NCI-H1417 treated with DMSO at 0.1 percent for 48 hours (cell line): ENCODE measurements around the gene TBCEL.
A peak's percentile ranks its signal among the peaks of the same experiment; 100 is the strongest.
"Not testable (repeated sequence)": the region's sequence is repeated elsewhere in the genome, so short reads cannot be mapped to it uniquely, and the experiment has no call there.

Experiments used
- DNase-seq: peaks from one replicate; lab custom pipeline; 2025; lab: John Stamatoyannopoulos, UW

Gene TBCEL

GRCh38 chr11:121106812-121107211 lies 82.9 kb downstream of the TBCEL start:
- peak; percentile 21 for DNase-seq

GRCh38 chr11:121108413-121108812 lies 84.5 kb downstream of the TBCEL start:
- DNase-seq, result no peak

- DNase-seq, result no peak
Observed at GRCh38 chr11:121109471-121109870, 85.6 kb downstream of the TBCEL start.

- DNase-seq, result no peak
Observed at GRCh38 chr11:121109916-121110586, 86.1 kb downstream of the TBCEL start.

DNA sequence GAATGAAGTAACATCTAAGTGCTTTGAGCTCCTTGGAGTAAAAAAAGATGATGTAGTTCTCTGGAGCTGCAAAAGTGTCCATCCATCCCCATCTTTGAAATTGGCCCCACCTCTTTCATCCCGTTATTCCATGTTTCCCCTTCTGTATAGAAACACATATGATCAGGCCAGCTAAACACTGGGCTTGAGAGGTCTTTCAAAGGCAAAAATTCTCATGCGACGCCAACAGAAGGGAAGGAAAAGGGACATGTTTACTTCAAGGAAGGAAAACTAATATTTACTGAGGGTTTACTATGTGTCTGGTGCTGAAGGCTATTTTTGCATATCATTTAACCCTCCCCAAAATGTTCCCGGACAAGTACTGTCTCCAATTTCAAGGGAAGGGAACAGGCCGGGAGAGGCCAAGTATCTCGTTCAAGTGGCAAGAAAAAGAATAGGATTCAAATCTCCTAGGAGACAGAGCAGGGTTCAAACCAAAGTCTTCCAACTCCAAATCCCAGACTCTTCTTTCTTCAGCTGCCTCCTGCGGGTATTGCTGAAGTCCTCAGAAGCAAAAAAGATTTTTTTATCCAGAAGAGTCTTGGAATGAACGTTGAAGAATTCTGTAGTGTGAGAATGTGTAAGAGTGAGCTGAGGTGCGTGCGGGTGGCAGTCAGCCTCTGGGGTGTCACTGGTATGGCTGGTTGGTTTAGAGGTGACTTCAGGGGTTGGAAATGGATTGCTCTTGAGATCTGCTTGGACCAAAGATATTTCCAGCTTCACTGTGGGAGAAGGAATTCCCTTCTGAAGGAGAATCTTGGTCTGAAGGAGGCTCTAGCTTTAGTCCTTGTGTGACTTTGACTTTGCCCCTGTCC lies 87.2 kb downstream of the TBCEL start:
- no peak for DNase-seq

- peak; percentile 55 for DNase-seq
Observed at GRCh38 chr11:121112498-121113455, 88.9 kb downstream of the TBCEL start.

GRCh38 chr11:121113611-121114010 lies 89.7 kb downstream of the TBCEL start:
- no peak for DNase-seq

DNA sequence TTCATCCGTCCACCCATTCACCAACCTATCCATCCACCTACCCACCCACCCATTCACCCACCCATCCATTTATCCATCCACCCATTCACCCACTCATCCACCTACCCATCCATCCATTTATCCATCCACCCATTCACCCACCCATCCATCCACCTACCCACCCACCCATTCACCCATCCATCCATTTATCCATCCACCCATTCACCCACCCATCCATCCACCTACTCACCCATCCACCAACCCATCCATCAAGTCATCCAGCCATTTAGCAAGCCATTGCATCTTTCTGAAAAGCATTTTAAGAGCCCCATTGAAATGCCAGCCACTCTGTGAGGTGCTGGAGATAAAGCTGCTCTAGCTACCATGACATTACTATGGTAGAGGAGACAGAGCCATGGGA lies 91.1 kb downstream of the TBCEL start:
- not testable (repeated sequence) for DNase-seq

DNA sequence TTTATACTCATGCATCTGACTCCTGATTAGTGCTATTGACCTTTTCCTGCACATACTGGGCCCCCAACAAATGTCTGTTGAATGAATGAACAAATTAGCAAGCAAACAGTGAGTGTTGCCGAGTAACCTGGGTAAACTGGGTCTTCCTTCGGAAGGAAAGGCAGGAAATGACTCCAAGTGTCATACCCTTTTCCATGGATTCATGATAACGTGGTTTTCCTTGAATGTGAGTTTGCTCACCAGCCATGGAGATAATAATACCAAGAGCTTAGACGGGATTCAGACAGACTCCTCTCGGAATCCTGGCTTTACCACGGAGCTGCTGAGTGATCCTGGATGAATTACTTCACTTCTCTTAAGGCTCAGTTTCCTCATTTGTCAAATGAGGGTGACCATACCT lies 93.9 kb downstream of the TBCEL start:
- no peak for DNase-seq

DNA sequence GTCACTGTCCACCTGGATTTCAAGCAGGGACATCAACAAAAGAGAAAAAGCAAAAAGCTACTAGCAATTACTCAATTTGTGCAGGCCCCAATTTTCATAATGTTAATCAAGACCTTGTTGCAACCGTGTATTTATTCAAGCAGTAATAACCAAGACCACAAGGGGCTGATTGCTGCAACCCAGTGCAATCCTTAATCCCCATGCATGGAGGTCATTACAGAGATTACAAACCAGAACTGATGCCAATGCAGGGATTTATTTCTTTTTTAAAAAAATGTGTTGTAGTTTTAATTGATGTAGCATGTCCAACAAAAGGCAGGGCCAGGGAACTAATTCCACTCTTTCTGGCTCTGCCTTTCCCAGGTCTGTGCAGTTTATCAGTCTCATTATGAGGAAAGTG lies 95.5 kb downstream of the TBCEL start:
- DNase-seq, result no peak

DNA sequence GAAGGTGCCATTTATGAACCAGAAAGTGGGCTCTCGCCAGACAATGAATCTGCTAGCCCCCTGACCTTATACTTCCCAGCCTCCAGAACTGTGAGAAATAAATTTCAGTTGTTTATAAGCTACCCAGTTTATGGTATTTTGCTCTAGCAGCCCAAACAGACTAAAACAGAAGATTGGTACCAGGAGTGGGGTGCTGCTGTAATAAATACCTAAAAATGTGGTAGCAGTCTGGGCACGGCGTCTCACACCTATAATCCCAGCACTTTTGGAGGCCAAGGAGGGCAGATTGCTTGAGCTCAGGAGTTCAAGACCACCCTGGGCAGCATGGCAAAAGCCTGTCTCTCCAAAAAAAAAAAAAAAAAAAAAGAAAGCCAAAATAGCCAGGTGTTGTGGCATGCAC lies 98.4 kb downstream of the TBCEL start:
- DNase-seq, result no peak

DNA sequence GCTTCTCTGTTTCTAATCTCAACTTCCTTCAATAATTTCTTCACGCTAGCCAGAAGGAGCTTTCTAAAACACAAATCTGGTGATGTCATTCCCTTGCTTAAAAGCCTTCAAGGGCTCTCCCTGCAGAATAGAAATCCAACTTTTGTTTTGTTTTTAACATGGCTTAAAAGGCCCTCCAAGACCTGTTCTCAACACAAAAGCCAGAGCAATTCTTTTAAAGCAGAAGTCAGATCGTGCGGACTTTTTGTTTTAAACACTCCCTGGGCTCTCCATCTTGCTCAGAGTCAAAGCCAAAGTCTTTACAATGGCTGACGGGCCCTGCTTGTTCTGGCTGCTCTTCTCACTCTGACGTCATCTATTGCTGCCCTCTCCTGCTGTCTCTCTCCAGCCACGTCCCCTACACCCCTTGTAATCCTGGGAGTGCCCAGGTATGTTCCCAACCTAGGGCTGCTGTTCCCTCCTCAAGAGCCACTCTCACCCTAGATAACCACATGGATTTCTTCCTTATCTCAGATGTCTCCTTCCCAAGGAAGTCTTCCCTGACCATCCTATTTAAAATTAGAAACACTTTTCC lies 99.7 kb downstream of the TBCEL start:
- no peak for DNase-seq

DNA sequence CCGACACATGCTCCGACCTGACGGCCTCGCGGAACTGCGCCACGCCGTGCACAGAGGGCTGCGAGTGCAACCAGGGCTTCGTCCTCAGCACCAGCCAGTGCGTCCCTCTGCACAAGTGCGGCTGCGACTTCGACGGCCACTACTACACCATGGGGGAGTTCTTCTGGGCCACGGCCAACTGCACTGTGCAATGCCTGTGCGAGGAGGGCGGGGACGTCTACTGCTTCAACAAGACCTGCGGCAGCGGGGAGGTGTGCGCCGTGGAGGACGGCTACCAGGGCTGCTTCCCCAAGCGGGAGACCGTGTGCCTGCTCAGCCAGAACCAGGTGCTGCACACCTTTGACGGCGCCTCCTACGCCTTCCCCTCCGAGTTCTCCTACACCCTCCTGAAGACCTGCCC lies 103.9 kb downstream of the TBCEL start:
- no peak for DNase-seq

- DNase-seq, result no peak
Observed at GRCh38 chr11:121129362-121130340, 105.7 kb downstream of the TBCEL start.

GRCh38 chr11:121131656-121132055 lies 107.8 kb downstream of the TBCEL start:
- DNase-seq, result no peak

DNA sequence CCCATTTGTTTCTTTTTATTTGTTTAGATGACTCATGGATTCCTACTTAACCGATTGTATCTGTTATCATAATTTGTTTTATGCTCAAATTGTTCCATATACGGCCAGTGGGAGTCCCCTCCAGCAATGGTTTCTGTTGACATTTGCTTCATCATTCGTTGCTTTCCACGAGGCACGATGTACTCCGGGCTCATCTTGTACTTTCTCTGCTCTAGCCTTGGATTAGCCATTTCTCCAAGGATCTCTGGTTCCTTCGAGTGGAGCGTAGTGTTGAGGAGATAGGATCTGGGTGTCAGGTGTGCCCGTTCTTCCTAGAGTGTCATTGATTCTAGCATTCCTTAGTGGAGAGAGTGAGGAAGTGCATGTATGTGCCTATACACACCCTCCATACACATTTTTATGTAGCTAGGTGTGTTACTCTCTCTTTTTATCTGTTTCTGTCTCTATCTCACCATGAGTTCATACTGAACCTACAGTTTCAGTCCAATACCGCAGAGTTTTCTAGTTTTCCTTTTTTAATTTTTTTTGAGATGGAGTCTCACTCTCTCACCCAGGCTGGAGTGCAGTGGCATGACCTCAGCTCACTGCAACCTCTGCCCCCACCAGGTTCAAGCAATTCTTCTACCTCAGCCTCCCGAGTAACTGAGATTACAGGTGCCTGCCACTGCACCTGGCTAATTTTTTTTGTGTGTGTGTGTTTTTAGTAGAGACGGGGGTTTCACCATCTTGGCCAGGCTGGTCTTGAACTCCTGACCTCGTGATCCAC lies 108.5 kb downstream of the TBCEL start:
- no peak for DNase-seq

GRCh38 chr11:121134741-121135312 lies 110.9 kb downstream of the TBCEL start:
- no peak for DNase-seq

DNA sequence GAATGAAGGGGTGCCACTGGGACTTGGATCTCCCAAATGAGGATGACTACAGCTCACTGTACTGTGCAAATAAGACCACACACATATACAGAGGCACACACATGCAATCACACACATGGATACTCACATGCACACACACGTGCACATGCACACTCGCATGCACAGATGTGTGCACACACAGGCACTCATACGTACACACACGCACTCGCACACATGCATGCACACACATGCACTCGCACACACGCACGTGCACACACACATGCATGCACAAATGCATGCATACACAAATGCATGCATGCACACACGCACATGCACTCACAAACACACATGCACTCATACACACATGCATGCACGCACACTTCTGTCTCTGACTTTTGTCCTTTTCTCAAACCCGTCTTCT lies 113.1 kb downstream of the TBCEL start:
- no peak for DNase-seq

GRCh38 chr11:121138259-121138658 lies 114.4 kb downstream of the TBCEL start:
- DNase-seq, result no peak

- DNase-seq, result no peak
Observed at GRCh38 chr11:121140369-121140768, 116.5 kb downstream of the TBCEL start.
